ENCODE measurements around the gene CEACAM4. TPM values are rescaled to one million over a fixed set of nuclear protein-coding genes. Genes with fewer than 3 reads are reported as not detected.

CEACAM4 gene
- total and polyA plus RNA-seq, 2 of the 8 experiments (the other 6 are each of a cell fraction or from before 2014, with no cell fraction given) = not detected

DNA sequence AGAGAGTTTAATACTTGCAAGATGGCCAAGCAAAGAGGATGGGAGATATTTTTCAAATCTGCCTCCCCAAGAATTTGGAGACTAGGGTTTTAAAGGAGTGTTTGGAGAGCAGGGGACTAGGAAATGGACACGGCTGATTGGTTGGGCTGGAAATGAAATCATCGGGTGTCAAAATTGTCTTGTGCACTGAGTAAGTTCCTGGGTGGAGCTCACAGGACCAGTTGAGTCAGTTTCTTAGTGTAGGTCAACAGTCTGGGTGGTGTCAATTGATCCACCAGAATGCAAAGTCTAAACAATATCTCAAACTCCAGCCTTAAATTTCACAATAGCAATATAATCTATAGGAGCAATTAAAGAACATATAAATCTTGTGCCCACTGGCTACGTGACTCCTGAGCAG, 23.0 kb upstream of the CEACAM4 start:
- H3K36me3 ChIP-seq (ENCODE audit: control insufficient read depth in 2 of 4, insufficient read depth in 4 of 4, low read length in 3 of 4) = no peaks in the 10 kb centered on the region
- H2BK20ac ChIP-seq (ENCODE audit: low read length) = no peak overlapping the region
- POLR2A ChIA-PET (ENCODE audit: partially characterized antibody) = no interaction called here
- no peak overlapping the region for H2BK120ac ChIP-seq (replicated peaks; ENCODE audit: low read depth, low read length)
- no peaks in the 10 kb centered on the region for H3K23me2 ChIP-seq (ENCODE audit: low read depth, low read length)
- no peaks in the 10 kb centered on the region for H4K20me1 ChIP-seq (replicated peaks in 1 of 2; ENCODE audit: control insufficient read depth in 1 of 2, insufficient read depth in 2 of 2, low read length in 2 of 2)
- no peak overlapping the region for H3K27ac ChIP-seq (ENCODE audit: low read depth, low read length)
- no peak overlapping the region for H4K5ac ChIP-seq (ENCODE audit: insufficient read length, low read depth, low read length)
- H2BK15ac ChIP-seq (ENCODE audit: low read length) = no peak overlapping the region
- no peaks in the 10 kb centered on the region for H3K79me1 ChIP-seq (ENCODE audit: low read depth, low read length)
- no peak overlapping the region for H2AK5ac ChIP-seq (ENCODE audit: low read depth, low read length)
- no peak overlapping the region for H3K18ac ChIP-seq (ENCODE audit: extremely low read depth, low read length)
- no peaks in the 10 kb centered on the region for H3K4me1 ChIP-seq (replicated peaks in 1 of 4; ENCODE audit: control insufficient read depth in 3 of 4, insufficient read depth in 4 of 4, low read length in 3 of 4)
- H2BK12ac ChIP-seq (ENCODE audit: low read depth, low read length) = no peak overlapping the region
- H3K9me3 ChIP-seq (ENCODE audit: insufficient read depth in 2 of 2, low read depth in 1 of 2, low read length in 1 of 2) = peaks cover 53 to 69% of the 10 kb centered on the region in 2 experiments
- CTCF ChIA-PET (ENCODE audit: partially characterized antibody) = interaction anchor here (0.6 to 4.7 kb wide), 2 partner anchors 9 to 131 kb away, joined by 4 to 34 read pairs; no protein-coding TSS in a partner anchor
- no peak overlapping the region for H3K56ac ChIP-seq (replicated peaks; ENCODE audit: insufficient read length, low read depth, low read length)
- no peak overlapping the region for H3K9ac ChIP-seq (replicated peaks in 1 of 4; ENCODE audit: extremely low read depth in 1 of 4, low read depth in 3 of 4, low read length in 3 of 4)
- TF ChIP-seq ATF2 (IDR thresholded peaks at IDR 0.05; ENCODE audit: low read length) (no peak), HDAC6 (IDR thresholded peaks at IDR 0.05; ENCODE audit: low read depth, low read length) (no peak), TAF7 (optimal IDR thresholded peaks at IDR 0.05; ENCODE audit: borderline replicate concordance, low read depth, low read length) (no peak), FOSL1 (IDR thresholded peaks at IDR 0.05; ENCODE audit: insufficient read depth, low read depth, low read length) (no peak), CTCF (IDR thresholded peaks at IDR 0.05; ENCODE audit: control extremely low read depth in 1 of 3, insufficient read depth in 1 of 3, low read depth in 1 of 3, low read length in 3 of 3) (no peak), YY1 (IDR thresholded peaks at IDR 0.05; ENCODE audit: low read depth, low read length) (no peak), CBX8 (IDR thresholded peaks at IDR 0.05; ENCODE audit: borderline replicate concordance, low read depth, low read length) (no peak), ZNF274 (IDR thresholded peaks at IDR 0.05; ENCODE audit: borderline replicate concordance, extremely low read depth, low read length) (no peak), RBBP5 (IDR thresholded peaks at IDR 0.05; ENCODE audit: borderline replicate concordance, low read depth, low read length) (no peak), EGR1 (IDR thresholded peaks at IDR 0.05; ENCODE audit: borderline replicate concordance, low read depth, low read length) (no peak)
- no peaks in the 10 kb centered on the region for H3K27me3 ChIP-seq (replicated peaks in 1 of 4; ENCODE audit: control insufficient read depth in 3 of 4, extremely low read depth in 1 of 4, insufficient read depth in 3 of 4, low read length in 3 of 4)
- H2AFZ ChIP-seq (ENCODE audit: low read length) = no peak overlapping the region
- H4K91ac ChIP-seq (replicated peaks; ENCODE audit: insufficient read length, low read length) = no peak overlapping the region
- no peak overlapping the region for H3K14ac ChIP-seq (ENCODE audit: insufficient read length)
- 69% methylated on average over 3 of the region's 3 CpGs; no CpG with 5 or more reads in 1 of the 2 experiments for WGBS, 2 experiments (ENCODE audit: extremely low coverage in 1 of 2, insufficient coverage in 1 of 2, insufficient read length in 1 of 2, insufficient replicate concordance in 2 of 2, low coverage in 1 of 2, low lambda C conversion rate in 2 of 2, missing lambda C conversion rate in 1 of 2)
- no peak overlapping the region for H3K4me3 ChIP-seq (ENCODE audit: extremely low read depth in 1 of 4, insufficient read depth in 2 of 4, low read depth in 3 of 4, low read length in 4 of 4)
- no peak overlapping the region for H3K4ac ChIP-seq (replicated peaks; ENCODE audit: insufficient read length, low read depth, low read length)
- no peaks in the 10 kb centered on the region for H3K79me2 ChIP-seq (ENCODE audit: control insufficient read depth in 1 of 2, insufficient read depth in 2 of 2, low read length in 2 of 2)
- H3K4me2 ChIP-seq (ENCODE audit: insufficient read depth in 1 of 2, low read depth in 2 of 2, low read length in 2 of 2) = no peak overlapping the region
- FAIRE-seq (no peak), DNase-seq (ENCODE audit: low read depth in 1 of 2, low spot score in 2 of 2) (no peak)
- H3K23ac ChIP-seq (ENCODE audit: insufficient read length) = no peak overlapping the region
- no peak overlapping the region for H2BK5ac ChIP-seq (ENCODE audit: low read depth, low read length)
- no peak overlapping the region for H4K8ac ChIP-seq (ENCODE audit: extremely low read depth, insufficient read depth, low read length)
